Measurements from ENCODE around the gene FAF1.

Gene FAF1

GRCh38 chr1:50458507-50458906, 501.6 kb downstream of the FAF1 start:
- DNase-seq: no peak

DNA sequence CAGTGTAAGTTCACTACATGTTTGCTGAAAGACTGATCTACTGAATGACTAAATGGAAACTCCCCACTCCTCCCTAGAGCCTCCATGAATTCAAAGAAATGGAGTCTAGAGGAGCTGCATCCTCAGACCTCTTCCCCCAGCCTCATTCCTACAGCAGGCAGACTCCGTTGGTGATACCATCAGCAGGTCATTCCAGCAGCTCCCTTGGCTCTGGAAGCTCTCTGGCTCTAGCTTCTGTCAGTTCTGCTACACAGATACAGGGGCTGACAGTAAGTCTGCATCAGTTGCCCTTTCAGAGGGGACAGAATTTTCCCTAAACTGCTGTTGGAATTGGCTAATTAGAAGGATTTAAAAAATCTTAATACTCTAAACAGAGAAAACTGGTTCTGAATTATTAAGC, 505.2 kb downstream of the FAF1 start:
- no peak for DNase-seq

DNA sequence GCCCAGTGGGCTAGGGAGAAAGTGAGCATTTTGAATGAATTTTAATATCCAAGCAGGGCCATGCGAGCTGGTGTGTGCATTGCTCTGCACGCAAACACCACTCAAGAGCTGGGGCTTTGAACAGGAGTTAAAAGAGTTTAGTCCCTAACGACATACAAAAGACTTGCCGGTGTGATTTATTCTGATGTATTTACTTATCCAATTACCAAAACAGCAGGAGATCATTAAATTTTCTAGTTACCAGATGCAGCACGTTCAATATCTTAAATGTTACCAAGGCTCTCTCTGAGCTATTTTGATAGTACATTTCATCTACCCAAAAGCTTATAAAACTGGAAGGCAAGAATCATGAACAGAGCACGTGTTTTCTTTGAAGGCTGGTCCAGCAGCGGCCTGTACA, 506.8 kb downstream of the FAF1 start:
- DNase-seq: no peak

- no peak for DNase-seq
Measured at GRCh38 chr1:50452700-50453099, 507.4 kb downstream of the FAF1 start.

GRCh38 chr1:50450861-50451653, 509.0 kb downstream of the FAF1 start:
- no peak for DNase-seq

DNA sequence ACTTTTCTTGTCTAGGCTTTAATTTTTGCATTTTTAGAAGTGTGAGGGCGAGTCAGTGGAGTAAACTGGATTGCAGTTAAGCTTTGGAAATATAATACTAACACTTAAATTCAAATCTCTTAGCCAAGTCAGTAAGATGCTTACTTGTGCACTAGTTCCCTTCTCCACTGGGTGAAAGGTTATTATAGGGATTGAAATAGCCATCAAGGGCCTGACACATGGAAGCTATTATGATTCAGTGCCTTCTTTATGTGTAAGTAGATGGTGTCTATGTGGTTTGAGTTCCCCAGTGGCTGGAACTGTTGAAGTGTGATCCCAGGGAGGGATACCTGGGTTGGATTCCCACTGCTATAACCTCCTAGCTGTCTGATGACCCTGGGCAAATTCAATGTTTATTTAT, 512.1 kb downstream of the FAF1 start:
- no peak for DNase-seq

DNA sequence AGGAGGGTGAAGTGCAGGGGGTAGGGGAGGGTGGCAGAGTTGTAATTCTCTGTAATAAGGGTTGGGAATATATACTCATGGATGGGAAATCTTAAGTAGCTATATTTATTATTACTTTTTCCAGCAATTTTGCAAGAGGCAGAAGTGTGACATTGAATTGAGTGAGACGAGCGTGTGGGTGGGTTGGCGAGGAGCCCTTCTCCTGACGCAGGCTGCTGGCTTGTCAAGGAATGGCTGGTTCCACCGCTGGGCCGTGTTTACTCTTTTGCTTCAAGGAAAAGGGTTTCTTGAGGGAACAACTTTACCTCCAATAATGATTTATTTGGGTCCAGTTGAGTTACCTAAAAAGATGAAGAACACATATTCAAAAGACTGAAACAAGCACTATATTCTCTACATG, 518.9 kb downstream of the FAF1 start:
- DNase-seq: no peak

DNA sequence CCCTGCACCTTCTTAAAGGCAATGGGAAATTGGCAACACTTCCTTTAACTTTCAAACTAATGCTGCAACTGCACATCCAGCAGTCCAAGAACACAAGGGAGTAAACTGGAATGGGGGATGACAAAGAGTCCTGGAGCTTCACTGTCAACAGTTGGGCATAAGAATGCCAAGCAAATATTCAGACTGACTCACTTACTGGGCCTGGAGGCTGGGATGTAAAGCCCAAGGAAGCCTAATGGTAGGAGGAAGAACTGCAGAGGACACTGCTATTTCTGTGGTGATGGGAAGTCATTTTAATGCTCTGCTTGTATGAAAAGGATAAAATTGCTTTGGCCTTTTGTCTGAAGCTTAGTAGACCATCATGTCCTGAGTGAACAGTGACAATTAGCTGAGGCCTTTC, 521.1 kb downstream of the FAF1 start:
- no peak for DNase-seq

- DNase-seq: no peak
Measured at GRCh38 chr1:50436489-50436888, 523.6 kb downstream of the FAF1 start.

DNA sequence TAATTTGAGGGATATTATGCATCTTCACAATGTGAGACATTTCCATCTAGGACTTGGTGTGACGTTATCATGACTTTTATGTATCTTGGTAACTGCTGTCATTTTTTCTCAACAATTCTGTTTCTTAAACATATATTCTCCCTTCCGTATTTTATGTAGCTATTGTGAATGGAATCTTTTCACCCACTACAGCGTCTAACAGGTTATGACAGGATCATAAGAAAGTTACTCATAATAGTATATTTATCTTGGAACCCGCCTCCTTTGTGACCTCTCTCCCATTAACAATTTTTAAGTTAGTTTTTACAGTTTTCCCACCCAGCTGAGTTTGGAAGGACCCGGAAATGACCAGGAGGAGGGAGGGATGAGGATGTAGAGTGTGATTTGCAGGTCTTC, 530.1 kb downstream of the FAF1 start:
- no peak for DNase-seq

DNA sequence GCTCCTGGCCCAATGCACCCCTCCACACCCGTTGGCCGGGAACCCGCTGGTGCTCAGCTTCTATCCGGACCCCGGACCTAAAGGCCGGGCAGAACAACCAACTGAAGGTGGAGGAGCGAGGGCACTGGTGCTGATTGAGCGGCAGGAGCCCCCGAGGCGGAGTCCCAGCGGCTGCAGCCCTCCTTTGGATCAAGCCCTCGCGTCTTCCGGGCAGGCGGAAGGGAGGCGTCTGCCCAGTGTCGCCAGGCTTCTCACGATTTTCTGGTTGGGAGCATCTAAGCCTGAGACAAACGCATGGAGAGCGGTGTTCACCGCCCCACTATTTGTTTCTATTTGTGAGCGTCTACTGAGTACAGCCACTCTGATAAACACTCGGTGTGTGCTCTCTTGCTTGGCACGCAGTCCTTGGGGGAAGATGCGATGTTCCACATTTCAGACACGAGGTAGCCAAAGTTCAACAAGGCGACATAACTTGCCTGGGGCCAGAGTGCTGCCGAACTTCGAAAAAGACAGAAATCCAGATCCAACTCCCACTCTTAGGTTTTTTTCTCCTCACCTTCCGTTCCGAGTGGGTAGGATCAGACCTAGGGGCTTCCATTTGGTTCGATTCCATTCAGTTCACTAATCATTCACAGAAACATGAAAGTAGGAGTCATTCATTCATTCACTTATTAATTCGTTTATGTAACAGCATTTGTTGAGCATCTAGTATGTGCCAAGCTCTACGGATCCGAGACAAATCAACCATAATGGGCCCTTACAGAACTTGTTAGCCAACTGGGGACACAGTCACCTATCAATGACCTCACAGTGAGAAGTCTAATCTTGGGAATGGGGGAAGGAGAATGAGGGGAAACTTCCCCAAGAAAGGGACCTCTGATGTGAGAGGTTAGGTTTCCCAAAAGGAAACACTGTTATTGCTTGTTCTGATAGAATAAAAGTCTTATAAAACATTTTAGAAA, 532.0 kb downstream of the FAF1 start:
- DNase-seq: no peak

GRCh38 chr1:50427086-50427817, 532.8 kb downstream of the FAF1 start:
- no peak for DNase-seq

DNA sequence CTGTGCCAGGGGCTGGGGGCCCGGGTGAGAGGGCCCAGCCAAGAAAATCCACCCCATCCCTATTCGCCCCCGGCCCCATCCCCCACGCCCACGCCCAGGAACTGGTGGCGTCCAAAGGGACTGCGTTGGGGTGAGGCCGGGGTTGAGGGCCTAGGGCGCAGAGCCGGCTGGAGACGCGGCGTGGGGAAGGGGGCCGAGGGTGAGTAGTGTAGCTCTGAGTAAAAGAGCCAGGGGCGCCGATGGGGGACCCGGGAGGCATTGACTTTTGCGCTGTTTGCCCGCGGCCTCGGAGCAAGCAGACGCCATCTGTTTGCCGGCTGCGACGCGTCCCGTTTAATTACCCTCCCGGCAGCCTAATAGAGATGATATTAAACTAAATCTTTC, 533.4 kb downstream of the FAF1 start:
- no peak for DNase-seq

DNA sequence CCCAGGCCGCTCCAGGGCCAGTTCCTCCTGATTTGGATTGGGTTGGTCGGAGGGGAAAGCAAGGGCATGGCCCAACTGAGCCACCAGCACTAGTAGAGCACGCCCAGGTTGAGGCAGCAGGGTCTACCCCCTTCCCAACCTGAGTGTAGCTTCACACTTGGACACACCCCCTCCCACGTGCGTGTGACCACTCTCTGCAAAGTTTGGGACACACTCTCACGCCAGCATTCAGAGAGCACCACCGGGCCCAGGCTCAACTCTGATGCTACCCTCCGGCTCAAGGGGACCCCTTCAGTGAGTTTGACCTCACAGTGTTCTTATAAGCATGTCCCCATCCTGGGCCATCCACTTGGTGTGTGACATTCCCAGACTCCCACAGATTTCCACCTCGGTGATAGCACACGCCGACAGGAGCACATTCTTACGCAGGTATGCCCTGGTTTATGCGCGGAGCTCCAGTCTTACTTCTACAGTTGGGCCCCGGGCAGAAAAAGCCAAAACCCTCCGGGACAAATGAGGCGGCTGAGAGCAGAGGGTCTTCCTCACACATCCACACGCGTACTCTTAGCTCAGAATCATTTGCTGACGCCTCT, 533.9 kb downstream of the FAF1 start:
- no peak for DNase-seq

- no peak for DNase-seq
Measured at GRCh38 chr1:50425376-50426107, 534.5 kb downstream of the FAF1 start.

- DNase-seq: no peak
Measured at GRCh38 chr1:50424884-50425375, 535.1 kb downstream of the FAF1 start.

GRCh38 chr1:50424045-50424883, 535.8 kb downstream of the FAF1 start:
- no peak for DNase-seq

DNA sequence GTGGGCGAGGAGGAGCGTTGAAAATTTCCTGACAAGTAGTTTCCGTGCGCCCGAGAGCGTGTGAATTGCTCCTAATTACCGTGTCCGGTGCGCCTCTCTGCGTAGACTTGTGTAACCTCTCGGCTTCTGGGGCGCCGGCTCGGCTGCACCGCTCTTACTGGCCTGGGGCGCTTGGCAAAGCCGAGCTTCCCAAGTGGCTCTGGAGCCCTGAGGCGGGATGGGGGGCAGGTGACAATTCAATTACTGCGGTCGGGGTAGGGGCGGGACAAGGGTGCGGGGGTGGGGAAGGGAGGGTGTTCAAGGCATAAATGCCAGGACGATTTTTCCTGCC, 536.4 kb downstream of the FAF1 start:
- no peak for DNase-seq

GRCh38 chr1:50422946-50423669, 537.0 kb downstream of the FAF1 start, which contains the start of gene DMRTA2:
Gene DMRTA2, minus strand, starts transcription at chr1:50423443. Its CDS starts 1,907 bp downstream, at chr1:50421536.
- DNase-seq: no peak

GRCh38 chr1:50422675-50422945, 537.5 kb downstream of the FAF1 start:
- no peak for DNase-seq
